CD4-positive, alpha-beta memory T cell (primary cell): ENCODE measurements around the gene HDHD3. TPM values are rescaled to one million over a fixed set of nuclear protein-coding genes. Genes with fewer than 3 reads are reported as not detected.
"Not testable (repeated sequence)": the region's sequence is repeated elsewhere in the genome, so short reads cannot be mapped to it uniquely, and the experiment has no call there.

Source experiments
- CTCF ChIA-PET: fragments of 350-600 bp; sonication (Branson Sonifier 250); formaldehyde crosslinking; loops from one replicate; lab custom pipeline; 2021; ENCODE audit warnings: inconsistent platforms; ENCODE audit not compliant: partially characterized antibody; lab: Charles Lee
- POLR2A ChIA-PET: fragments of 350-600 bp; sonication (Branson Sonifier 250); formaldehyde crosslinking; loops from one replicate; lab custom pipeline; 2021; ENCODE audit not compliant: partially characterized antibody; lab: Charles Lee
- DNase-seq, 5 donors: peaks; one replicate each; pipeline versions ENCODE4 v3.0.0 to v3.0.0-alpha.2; 2020 to 2022; ENCODE audit warnings: mixed read lengths in 1 of 5
- H3K27ac ChIP-seq: one replicate; pipeline ENCODE4 v1.7.0; 2013; ENCODE audit warnings: low read depth, low read length
- H3K27me3 ChIP-seq: 2 replicates; pipeline ENCODE4 v1.7.0; 2013; ENCODE audit warnings: mild to moderate bottlenecking, low read length, moderate library complexity; ENCODE audit not compliant: insufficient read depth
- H3K36me3 ChIP-seq: 2 replicates; pipeline ENCODE4 v1.7.0; 2013; ENCODE audit warnings: mild to moderate bottlenecking, low read length, moderate library complexity; ENCODE audit not compliant: insufficient read depth
- H3K4me1 ChIP-seq: 2 replicates; pipeline ENCODE4 v1.7.0; 2013; ENCODE audit warnings: mild to moderate bottlenecking, low read length, moderate library complexity; ENCODE audit not compliant: insufficient read depth
- H3K4me3 ChIP-seq, 2 donors: one replicate each; pipeline ENCODE4 v1.7.0; 2013; ENCODE audit warnings: low read length in 2 of 2, mild to moderate bottlenecking in 1 of 2
- H3K9me3 ChIP-seq, 2 donors: one replicate each; pipeline ENCODE4 v1.7.0; 2013; ENCODE audit warnings: low read length in 2 of 2, control low read depth in 1 of 2; ENCODE audit not compliant: control insufficient read depth in 1 of 2
- H3K27ac Mint-ChIP-seq, 7 donors: one replicate each; pipeline ENCODE4 v1.8.0; 2020 to 2021; ENCODE audit warnings: mixed read lengths in 7 of 7, mild to moderate bottlenecking in 6 of 7, inconsistent platforms in 3 of 7, moderate library complexity in 3 of 7
- H3K27me3 Mint-ChIP-seq, 2 donors: one replicate each; pipeline ENCODE4 v1.8.0; 2020 to 2021; ENCODE audit warnings: mixed read lengths in 2 of 2
- H3K36me3 Mint-ChIP-seq, 2 donors: one replicate each; pipeline ENCODE4 v1.8.0; 2020 to 2021; ENCODE audit warnings: mixed read lengths in 2 of 2, inconsistent platforms in 1 of 2, mild to moderate bottlenecking in 1 of 2
- H3K4me1 Mint-ChIP-seq, 4 donors: one replicate each; pipeline ENCODE4 v1.8.0; 2020 to 2021; ENCODE audit warnings: mixed read lengths in 4 of 4, mild to moderate bottlenecking in 1 of 4
- H3K4me3 Mint-ChIP-seq, 8 donors: one replicate each; pipeline ENCODE4 v1.8.0; 2020 to 2021; ENCODE audit warnings: mixed read lengths in 8 of 8, mild to moderate bottlenecking in 7 of 8, moderate library complexity in 6 of 8, inconsistent platforms in 3 of 8
- H3K9me3 Mint-ChIP-seq, 8 donors: one replicate each; pipeline ENCODE4 v1.8.0; 2020 to 2021; ENCODE audit warnings: mixed read lengths in 8 of 8, mild to moderate bottlenecking in 5 of 8, inconsistent platforms in 3 of 8, moderate library complexity in 1 of 8
- intact Hi-C: fragments of 100-400 bp; cut with micrococcal nuclease; formaldehyde crosslinking; loops from one replicate; pipeline ENCODE4 v1.15.1; 2023
- polyA plus RNA-seq, 2 donors: library from polyadenylated mRNA; unstranded; fragments of 300-500 nt; fragmentation: Illumina TruSeq; gene quantifications; one replicate each; pipeline ENCODE4 v1.2.3, GENCODE V29; 2021
- total RNA-seq, 2 experiments: library from RNA; stranded (reverse); gene quantifications; one replicate each; pipeline ENCODE4 v1.2.3, GENCODE V29; 2021

The HDHD3 gene
- total and polyA plus RNA-seq, 4 experiments from 2014 or later, result 29.9 to 52.3 (median 36.8) TPM

DNA sequence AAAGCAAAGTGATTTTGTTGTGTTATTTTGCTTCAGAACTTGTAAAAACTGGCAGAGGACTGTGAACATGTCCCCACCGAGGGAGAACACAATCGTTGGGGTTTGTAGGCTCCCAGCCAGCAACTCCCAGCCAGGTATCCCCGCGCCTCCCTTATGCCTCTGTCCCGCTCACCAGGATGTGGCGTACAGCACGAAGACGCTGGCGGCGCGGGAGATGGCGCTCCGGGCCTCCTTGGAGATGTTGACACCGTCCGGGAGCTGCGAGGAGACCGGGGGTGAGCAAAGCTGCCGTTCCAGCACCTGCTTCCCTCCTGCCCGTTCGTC, 33.1 kb upstream of the HDHD3 start:
- no peaks in the 10 kb centered on the region for H3K9me3 ChIP-seq
- H3K9me3 Mint-ChIP-seq, result peaks cover 0 to 3% (median 0%) of the 10 kb centered on the region in 8 donors
- peak overlapping the region; percentile 95 to 100 (median 98) for H3K4me3 Mint-ChIP-seq
- H3K4me1 Mint-ChIP-seq, result peaks cover 17 to 44% (median 33%) of the 10 kb centered on the region in 4 donors
- POLR2A ChIA-PET, result interaction anchor here (0.6 to 4.9 kb wide), 18 partner anchors 8 to 1030 kb away, joined by 3 to 93 read pairs (median 6); partner anchors contain the start of genes ALAD, BSPRY, CDC26 and FKBP15
- peaks cover 2 to 3% of the 10 kb centered on the region in 2 donors for H3K27me3 Mint-ChIP-seq
- peak overlapping the region; percentile 99 to 100 (median 99) for H3K27ac Mint-ChIP-seq
- CTCF ChIA-PET, result interaction anchor here (1.0 to 4.7 kb wide), 16 partner anchors 10 to 246 kb away, joined by 3 to 56 read pairs (median 4); partner anchors contain the start of genes ALAD, CDC26 and PRPF4
- peaks cover 27% of the 10 kb centered on the region for H3K4me1 ChIP-seq
- no peak for DNase-seq
- no peaks in the 10 kb centered on the region for H3K27me3 ChIP-seq
- H3K36me3 Mint-ChIP-seq, result peaks cover 22 to 39% of the 10 kb centered on the region in 2 donors
- H3K27ac ChIP-seq, result peak overlapping the region; percentile 84
- H3K36me3 ChIP-seq, result peaks cover 18% of the 10 kb centered on the region
- peak overlapping the region; percentile 65 to 88 for H3K4me3 ChIP-seq
- intact Hi-C loops, result loop anchor here (1.0 to 2.0 kb wide), 8 partner anchors 9 to 691 kb away; partner anchors contain the start of genes ALAD, CDC26, FKBP15 and HDHD3

- Mint-ChIP-seq H3K27ac (peak overlapping the region; percentile 91 to 100 (median 99)), H3K4me3 (peak overlapping the region; percentile 95 to 100 (median 98)), H3K27me3 (peaks cover 2 to 3% of the 10 kb centered on the region in 2 donors), H3K36me3 (peaks cover 22 to 39% of the 10 kb centered on the region in 2 donors), H3K4me1 (peaks cover 17 to 44% (median 33%) of the 10 kb centered on the region in 4 donors), H3K9me3 (peaks cover 0 to 3% (median 0%) of the 10 kb centered on the region in 8 donors)
- intact Hi-C loops, result no loop called here
- Histone ChIP-seq H3K36me3 (peaks cover 18% of the 10 kb centered on the region), H3K4me3 (peak overlapping the region; percentile 65 to 88), H3K9me3 (no peaks in the 10 kb centered on the region), H3K27ac (peak overlapping the region; percentile 84), H3K4me1 (peaks cover 27% of the 10 kb centered on the region), H3K27me3 (no peaks in the 10 kb centered on the region)
- ChIA-PET POLR2A (interaction anchor here (0.6 to 4.9 kb wide), 15 partner anchors 8 to 260 kb away, joined by 3 to 93 read pairs (median 7); partner anchors contain the start of genes ALAD, BSPRY, CDC26 and FKBP15), CTCF (interaction anchor here (1.0 to 4.7 kb wide), 16 partner anchors 10 to 246 kb away, joined by 3 to 56 read pairs (median 4); partner anchors contain the start of genes ALAD, CDC26 and PRPF4)
- DNase-seq, result no peak
Measured at GRCh38 chr9:113409481-113409880, 32.7 kb upstream of the HDHD3 start.

DNA sequence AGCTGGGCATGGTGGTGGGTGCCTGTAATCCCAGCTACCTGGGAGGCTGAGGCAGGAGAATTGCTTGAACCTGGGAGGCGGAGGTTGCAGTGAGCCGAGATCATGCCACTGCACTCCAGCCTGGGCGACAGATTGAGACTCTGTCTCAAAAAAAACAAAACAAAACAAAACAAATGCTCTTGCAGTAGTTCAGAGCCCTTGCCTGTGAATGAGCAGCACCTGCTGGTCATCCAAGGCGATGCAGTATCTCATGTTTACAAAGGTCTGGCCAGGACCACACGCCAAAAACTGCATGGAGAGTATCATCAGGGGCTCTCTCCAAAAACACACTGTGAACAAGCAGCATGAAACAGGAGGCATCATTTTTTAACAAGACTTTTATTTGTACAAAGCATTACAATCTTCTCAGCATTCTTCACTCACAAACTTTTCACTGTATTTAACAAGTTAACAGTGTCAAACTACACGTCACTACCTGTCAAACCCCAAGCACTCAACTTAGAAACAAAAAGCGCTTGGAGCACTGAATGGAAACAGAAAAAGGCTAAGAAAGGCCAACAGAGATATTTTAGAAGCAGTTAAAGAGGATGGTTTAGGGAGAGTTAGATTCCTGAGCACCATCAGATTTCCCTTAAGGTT, 30.2 kb upstream of the HDHD3 start:
- H3K27ac ChIP-seq, result peak overlapping the region; percentile 8
- intact Hi-C loops, result loop anchor here (1.0 kb wide), 1 partner anchor 98 kb away; no protein-coding TSS in a partner anchor
- not testable (repeated sequence) for H3K27me3 Mint-ChIP-seq, H3K4me3 ChIP-seq, H3K9me3 ChIP-seq, H3K9me3 Mint-ChIP-seq, H3K27me3 ChIP-seq
- peaks cover 27% of the 10 kb centered on the region for H3K4me1 ChIP-seq
- Mint-ChIP-seq H3K27ac (peak overlapping the region; percentile 74 to 99 (median 89)), H3K36me3 (peaks cover 22 to 39% of the 10 kb centered on the region in 2 donors), H3K4me1 (peaks cover 17 to 45% (median 32%) of the 10 kb centered on the region in 4 donors), H3K4me3 (peak overlapping the region in 7 of 8 donors; percentile 9 to 88 (median 61))
- POLR2A ChIA-PET, result interaction anchor here (1.4 kb wide), 1 partner anchor 132 kb away, joined by 4 read pairs; the partner anchor contains the start of genes CDC26 and PRPF4
- peaks cover 18% of the 10 kb centered on the region for H3K36me3 ChIP-seq
- CTCF ChIA-PET, result interaction anchor here (0.9 to 8.5 kb wide), 11 partner anchors 7 to 251 kb away, joined by 3 to 72 read pairs (median 5); partner anchors contain the start of genes ALAD, CDC26 and PRPF4
- DNase-seq, result peak; percentile 56 to 74 (median 65)

GRCh38 chr9:113406353-113406752, 29.6 kb upstream of the HDHD3 start:
- POLR2A ChIA-PET, result interaction anchor here (1.1 kb wide), 1 partner anchor 30 kb away, joined by 3 read pairs; the partner anchor contains the start of gene HDHD3
- CTCF ChIA-PET, result interaction anchor here (0.8 to 8.5 kb wide), 8 partner anchors 8 to 250 kb away, joined by 3 to 72 read pairs (median 4); partner anchors contain the start of genes CDC26 and PRPF4
- H3K27me3 Mint-ChIP-seq, H3K27ac ChIP-seq, H3K27me3 ChIP-seq, H3K4me3 ChIP-seq, H3K4me3 Mint-ChIP-seq, H3K9me3 ChIP-seq, intact Hi-C loops, DNase-seq, H3K9me3 Mint-ChIP-seq: not testable (repeated sequence)
- Mint-ChIP-seq H3K4me1 (peaks cover 21 to 51% (median 35%) of the 10 kb centered on the region in 4 donors), H3K36me3 (peaks cover 22 to 39% of the 10 kb centered on the region in 2 donors), H3K27ac (peak overlapping the region in 6 of 7 donors; percentile 74 to 99 (median 90))
- Histone ChIP-seq H3K36me3 (peaks cover 18% of the 10 kb centered on the region), H3K4me1 (peaks cover 29% of the 10 kb centered on the region)

DNA sequence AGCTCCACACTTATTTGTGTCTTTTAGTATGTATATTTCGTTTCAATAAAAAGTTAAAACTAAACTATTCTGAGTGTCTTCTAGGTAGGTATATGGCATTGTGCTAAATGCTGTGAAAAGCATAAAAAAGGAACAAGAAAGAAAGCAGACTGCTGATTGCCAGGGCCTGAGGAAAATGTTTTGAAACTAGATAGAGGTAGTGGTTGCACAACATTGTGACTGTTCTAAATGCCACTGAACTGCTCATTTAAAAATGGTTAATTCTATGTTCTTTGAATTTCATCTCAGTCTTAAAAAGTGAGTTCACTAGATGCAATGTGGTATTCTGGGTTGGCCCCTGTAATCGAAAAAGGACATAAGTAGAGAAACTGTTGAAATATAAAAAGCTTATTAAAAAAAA, 26.9 kb upstream of the HDHD3 start:
- ChIA-PET POLR2A (interaction anchor here (0.9 to 4.9 kb wide), 2 partner anchors 8 to 27 kb away, joined by 3 to 93 read pairs; partner anchors contain the start of genes C9orf43, HDHD3 and POLE3), CTCF (interaction anchor here (1.8 to 8.5 kb wide), 4 partner anchors 17 to 253 kb away, joined by 4 to 72 read pairs (median 42); partner anchors contain the start of gene CDC26)
- Histone ChIP-seq H3K9me3 (no peaks in the 10 kb centered on the region), H3K27me3 (no peaks in the 10 kb centered on the region), H3K4me1 (peaks cover 25% of the 10 kb centered on the region), H3K4me3 (no peak overlapping the region), H3K36me3 (peaks cover 16% of the 10 kb centered on the region), H3K27ac (no peak overlapping the region)
- DNase-seq, result no peak
- H3K4me1 Mint-ChIP-seq, result peaks cover 23 to 49% (median 34%) of the 10 kb centered on the region in 4 donors
- H3K27me3 Mint-ChIP-seq, result no peaks in the 10 kb centered on the region
- intact Hi-C loops, result no loop called here
- no peak overlapping the region for H3K4me3 Mint-ChIP-seq
- peaks cover 15 to 20% of the 10 kb centered on the region in 2 donors for H3K36me3 Mint-ChIP-seq
- no peaks in the 10 kb centered on the region for H3K9me3 Mint-ChIP-seq
- peak overlapping the region in 1 of 7 donors; percentile 25 for H3K27ac Mint-ChIP-seq

GRCh38 chr9:113401027-113401792, 24.4 kb upstream of the HDHD3 start, which contains the start of gene ALAD:
Gene ALAD (minus strand): TSS chr9:113401284. CDS start chr9:113393559, 7,725 bp downstream.
- H3K4me1 Mint-ChIP-seq, result peaks cover 14 to 31% (median 23%) of the 10 kb centered on the region in 4 donors
- Histone ChIP-seq H3K27me3 (no peaks in the 10 kb centered on the region), H3K36me3 (no peaks in the 10 kb centered on the region), H3K4me1 (peaks cover 16% of the 10 kb centered on the region), H3K27ac (peak within 1 kb of the TSS; percentile 52), H3K4me3 (peak within 1 kb of the TSS; percentile 34 to 96), H3K9me3 (no peaks in the 10 kb centered on the region)
- no peaks in the 10 kb centered on the region for H3K27me3 Mint-ChIP-seq
- H3K36me3 Mint-ChIP-seq, result peaks cover 0 to 3% of the 10 kb centered on the region in 2 donors
- ChIA-PET CTCF (interaction anchor here (0.6 to 8.5 kb wide), 23 partner anchors 8 to 255 kb away, joined by 3 to 72 read pairs (median 4); partner anchors contain the start of genes C9orf43, CDC26, HDHD3 and POLE3), POLR2A (interaction anchor here (0.6 to 4.9 kb wide), 15 partner anchors 10 to 254 kb away, joined by 3 to 93 read pairs (median 4); partner anchors contain the start of genes C9orf43, CDC26, HDHD3 and POLE3)
- peak within 1 kb of the TSS; percentile 77 to 94 (median 89) for H3K27ac Mint-ChIP-seq
- peak; percentile 98 to 100 (median 99) for DNase-seq
- intact Hi-C loops, result loop anchor here (1.0 to 2.0 kb wide), 8 partner anchors 9 to 257 kb away; partner anchors contain the start of genes C9orf43, CDC26, POLE3 and PRPF4
- H3K4me3 Mint-ChIP-seq, result peak within 1 kb of the TSS; percentile 91 to 98 (median 94)
- H3K9me3 Mint-ChIP-seq, result no peaks in the 10 kb centered on the region
